A549 (cell line): ENCODE results near the gene EXT2. TPM values are rescaled to one million over a fixed set of nuclear protein-coding genes. Genes with fewer than 3 reads are reported as not detected.

ENCODE experiments used
- ATAC-seq, 2 experiments: fragments of 200-7000 bp in 1 of 2; fragments of >200 bp in 1 of 2; cut with Nextera tagmentation in 1 of 2; cut with Tn5 transposase in 1 of 2; 3 replicates each; pipeline versions ENCODE4 v1.8.0 to v1.9.1; 2018 to 2020; ENCODE audit warnings: mild to moderate bottlenecking in 1 of 2, moderate library complexity in 1 of 2
- CTCF ChIA-PET: fragments of 300-600 bp; sonication (Branson Sonifier 250); formaldehyde crosslinking; extraction: SDS; loops from one replicate; lab custom pipeline; 2021; ENCODE audit warnings: antibody characterized with exemption, inconsistent platforms; lab: Yijun Ruan, JAX
- POLR2A ChIA-PET: fragments of 350-600 bp; formaldehyde crosslinking; extraction: SDS; loops from one replicate; lab custom pipeline; 2021; ENCODE audit warnings: antibody characterized with exemption, inconsistent platforms; lab: Yijun Ruan, JAX
- DNase-seq, 2 experiments: peaks; one replicate each; pipeline versions ENCODE4 v3.0.0 to v3.0.0-alpha.2; 2011 to 2016; ENCODE audit warnings: low read depth in 1 of 2, low spot score in 1 of 2
- FAIRE-seq: peaks from 2 replicates; lab custom pipeline; 2011; peaks lifted over from hg19 to GRCh38; lab: Jason Lieb, UNC
- H3K27ac ChIP-seq, 2 experiments: fragments of >200 bp; sonication (Bioruptor Twin); formaldehyde crosslinking; 3 replicates each; pipeline ENCODE4 v1.5.1; 2016 to 2017
- H3K4me1 ChIP-seq: fragments of >200 bp; sonication (Bioruptor Twin); formaldehyde crosslinking; 3 replicates; pipeline ENCODE4 v1.6.1; 2016
- H3K4me2 ChIP-seq: fragments of >200 bp; sonication (Bioruptor Twin); formaldehyde crosslinking; 3 replicates; pipeline ENCODE4 v1.6.1; 2016
- H3K4me3 ChIP-seq: fragments of >200 bp; sonication (Bioruptor Twin); formaldehyde crosslinking; 3 replicates; pipeline ENCODE4 v1.5.1; 2016
- H3K9me3 ChIP-seq: fragments of >200 bp; sonication (Bioruptor Twin); formaldehyde crosslinking; 3 replicates; pipeline ENCODE4 v1.6.1; 2016
- BHLHE40 ChIP-seq: IDR thresholded peaks from 2 replicates; pipeline ENCODE4 v1.6.1; 2012; ENCODE audit warnings: low read depth, low read length, inconsistent platforms
- CBX2 ChIP-seq: fragments of 200-600 bp; sonication (generic); IDR thresholded peaks from 2 replicates; pipeline ENCODE4 v1.6.1; 2016; ENCODE audit warnings: low read depth, mild to moderate bottlenecking, borderline replicate concordance
- CBX8 ChIP-seq: fragments of 200-600 bp; sonication (generic); IDR thresholded peaks from 2 replicates; pipeline ENCODE4 v1.6.1; 2016
- CEBPB ChIP-seq, 2 experiments: fragments of >200 bp in 1 of 2; sonication (Bioruptor Twin) in 1 of 2; formaldehyde crosslinking in 1 of 2; IDR thresholded peaks; 2 replicates each; pipeline ENCODE4 v1.6.1; 2012 to 2016
- CHD2 ChIP-seq: fragments of 150-350 bp; IDR thresholded peaks from 2 replicates; pipeline ENCODE4 v1.6.1; 2014; ENCODE audit warnings: low read length; ENCODE audit not compliant: partially characterized antibody
- CHD4 ChIP-seq: fragments of 200-600 bp; sonication (generic); IDR thresholded peaks from 2 replicates; pipeline ENCODE4 v1.6.1; 2016; ENCODE audit warnings: antibody characterized with exemption, mild to moderate bottlenecking, borderline replicate concordance
- EHMT2 ChIP-seq: fragments of 200-600 bp; sonication (generic); IDR thresholded peaks from 2 replicates; pipeline ENCODE4 v1.6.1; 2016; ENCODE audit warnings: antibody characterized with exemption, low read depth, mild to moderate bottlenecking, moderate library complexity
- HOXB13 ChIP-seq: fragments of 250-450 bp; sonication (Bioruptor Pico); IDR thresholded peaks from 2 replicates; pipeline ENCODE4 v1.5.0; 2020; ENCODE audit warnings: low read depth, mild to moderate bottlenecking, moderate library complexity
- HOXB5 ChIP-seq: fragments of 250-450 bp; sonication (Bioruptor Pico); IDR thresholded peaks from 2 replicates; pipeline ENCODE4 v1.5.0; 2020; ENCODE audit warnings: mild to moderate bottlenecking, moderate library complexity
- JUN ChIP-seq, 2 experiments: fragments of >200 bp; sonication (Bioruptor Twin); formaldehyde crosslinking; IDR thresholded peaks; 2 replicates in 1 of 2; 3 replicates in 1 of 2; pipeline ENCODE4 v1.6.1; 2016 to 2017
- JUNB ChIP-seq: fragments of >200 bp; sonication (Bioruptor Twin); formaldehyde crosslinking; IDR thresholded peaks from 2 replicates; pipeline ENCODE4 v1.6.1; 2016
- KDM1A ChIP-seq: fragments of 200-600 bp; sonication (generic); IDR thresholded peaks from 2 replicates; pipeline ENCODE4 v1.6.1; 2016; ENCODE audit warnings: low read depth, mild to moderate bottlenecking
- MAZ ChIP-seq: fragments of 150-350 bp; IDR thresholded peaks from 2 replicates; pipeline ENCODE4 v1.6.1; 2014; ENCODE audit warnings: antibody characterized with exemption, low read depth, low read length, borderline replicate concordance
- NFE2L2 ChIP-seq: fragments of 150-350 bp; conservative IDR thresholded peaks from 2 replicates; pipeline ENCODE4 v1.6.1; 2014; ENCODE audit warnings: low read length
- NR3C1 ChIP-seq: fragments of >200 bp; sonication (Bioruptor Twin); formaldehyde crosslinking; IDR thresholded peaks from 3 replicates; pipeline ENCODE4 v1.6.1; 2017
- PHF8 ChIP-seq: fragments of 200-600 bp; sonication (generic); IDR thresholded peaks from 2 replicates; pipeline ENCODE4 v1.6.1; 2016; ENCODE audit warnings: low read depth, mild to moderate bottlenecking, antibody characterized with exemption, moderate library complexity, borderline replicate concordance
- POLR2AphosphoS2 ChIP-seq: conservative IDR thresholded peaks from 2 replicates; pipeline ENCODE4 v1.6.1; 2012; ENCODE audit warnings: low read length, improper control_type of control experiment, inconsistent platforms
- RAD21 ChIP-seq, 2 experiments: fragments of >200 bp in 1 of 2; sonication (Bioruptor Twin) in 1 of 2; formaldehyde crosslinking in 1 of 2; IDR thresholded peaks in 1 of 2; conservative IDR thresholded peaks in 1 of 2; 2 replicates in 1 of 2; 3 replicates in 1 of 2; pipeline ENCODE4 v1.6.1; 2012 to 2018; ENCODE audit warnings: inconsistent platforms in 1 of 2
- RCOR1 ChIP-seq: fragments of 150-350 bp; IDR thresholded peaks from 2 replicates; pipeline ENCODE4 v1.6.1; 2014; ENCODE audit warnings: antibody characterized with exemption, low read length, low read depth
- RNF2 ChIP-seq: fragments of 200-600 bp; sonication (generic); IDR thresholded peaks from 2 replicates; pipeline ENCODE4 v1.6.1; 2016; ENCODE audit warnings: low read depth, mild to moderate bottlenecking, antibody characterized with exemption, moderate library complexity, borderline replicate concordance
- SMC3 ChIP-seq: fragments of >200 bp; sonication (Bioruptor Twin); formaldehyde crosslinking; IDR thresholded peaks from 3 replicates; pipeline ENCODE4 v1.6.1; 2018; ENCODE audit warnings: inconsistent platforms
- SREBF2 ChIP-seq: fragments of 450-650 bp; IDR thresholded peaks from 2 replicates; pipeline ENCODE4 v1.6.1; 2014; ENCODE audit warnings: mild to moderate bottlenecking, moderate library complexity
- TP53 ChIP-seq: fragments of 250-450 bp; sonication (Bioruptor Pico); IDR thresholded peaks from 2 replicates; pipeline ENCODE4 v1.5.0; 2021; ENCODE audit warnings: mild to moderate bottlenecking, moderate library complexity
- ZFP36 ChIP-seq: fragments of 450-650 bp; IDR thresholded peaks from 2 replicates; pipeline ENCODE4 v1.6.1; 2014; ENCODE audit warnings: borderline replicate concordance; ENCODE audit not compliant: partially characterized antibody
- WGBS: methylation state at CpG from one replicate; pipeline ENCODE4 v1.1.6; 2017; ENCODE audit errors: missing lambda C conversion rate; 5-methylcytosine and 5-hydroxymethylcytosine counted together
- polyA plus RNA-seq, 4 experiments: library from polyadenylated mRNA; depleted of rRNA in 3 of 4; stranded (reverse); fragments of >200 nt; fragmentation: RNase III in 1 of 4; extraction: RNeasy Plus Mini Kit Qiagen cat#74134 plus additional on column Dnase treatment in 1 of 4; gene quantifications; 2 replicates in 3 of 4; 3 replicates in 1 of 4; pipeline ENCODE4 v1.2.3, GENCODE V29; 2011 to 2017
- TF ChIP-seq, protein P1 (sequence below): fragments of >200 bp; sonication (Bioruptor Twin); formaldehyde crosslinking; IDR thresholded peaks from 3 replicates; pipeline ENCODE4 v1.6.1; 2016
- TF ChIP-seq, protein P2 (sequence below): fragments of >200 bp; sonication (Bioruptor Twin); formaldehyde crosslinking; IDR thresholded peaks from 3 replicates; pipeline ENCODE4 v1.5.1; 2016

The EXT2 gene
- polyA plus RNA-seq, 2 of the 4 experiments (the other 2 are of a cell fraction), result 56.5 to 77.3 TPM

GRCh38 chr11:44094260-44094868 lies 1.1 kb upstream of the EXT2 start:
- H3K4me2 ChIP-seq, result no peak overlapping the region; the same call in 2 of the 3 replicates
- ATAC-seq, result peak; percentile 77 to 78
- H3K4me3 ChIP-seq, result no peak overlapping the region
- 30% methylated on average over 11 of the region's 11 CpGs for whole genome bisulfite sequencing
- TF ChIP-seq JUNB (no peak), CBX2 (no peak), NR3C1 (no peak), ZFP36 (no peak), SMC3 (peak; percentile 48), CBX8 (no peak), MAZ (no peak), JUN (IDR thresholded peaks at IDR 0.05) (no peak), RCOR1 (no peak), EHMT2 (no peak), HOXB5 (no peak), RNF2 (no peak), TP53 (CRISPR knock-in tag) (no peak), SREBF2 (no peak), PHF8 (no peak), RAD21 (conservative IDR thresholded peaks at IDR 0.05 in 1 of 2, IDR thresholded peaks at IDR 0.05 in 1 of 2) (peak; percentile 45 to 57; a peak in 4 of 5 replicates), POLR2AphosphoS2 (no peak), HOXB13 (no peak), CHD4 (no peak), CEBPB (IDR thresholded peaks at IDR 0.05) (no peak), CHD2 (no peak), BHLHE40 (no peak), KDM1A (no peak), NFE2L2 (no peak)
- TF ChIP-seq, protein P1, sequence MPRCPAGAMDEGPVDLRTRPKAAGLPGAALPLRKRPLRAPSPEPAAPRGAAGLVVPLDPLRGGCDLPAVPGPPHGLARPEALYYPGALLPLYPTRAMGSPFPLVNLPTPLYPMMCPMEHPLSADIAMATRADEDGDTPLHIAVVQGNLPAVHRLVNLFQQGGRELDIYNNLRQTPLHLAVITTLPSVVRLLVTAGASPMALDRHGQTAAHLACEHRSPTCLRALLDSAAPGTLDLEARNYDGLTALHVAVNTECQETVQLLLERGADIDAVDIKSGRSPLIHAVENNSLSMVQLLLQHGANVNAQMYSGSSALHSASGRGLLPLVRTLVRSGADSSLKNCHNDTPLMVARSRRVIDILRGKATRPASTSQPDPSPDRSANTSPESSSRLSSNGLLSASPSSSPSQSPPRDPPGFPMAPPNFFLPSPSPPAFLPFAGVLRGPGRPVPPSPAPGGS, result no peak
- TF ChIP-seq, protein P2, sequence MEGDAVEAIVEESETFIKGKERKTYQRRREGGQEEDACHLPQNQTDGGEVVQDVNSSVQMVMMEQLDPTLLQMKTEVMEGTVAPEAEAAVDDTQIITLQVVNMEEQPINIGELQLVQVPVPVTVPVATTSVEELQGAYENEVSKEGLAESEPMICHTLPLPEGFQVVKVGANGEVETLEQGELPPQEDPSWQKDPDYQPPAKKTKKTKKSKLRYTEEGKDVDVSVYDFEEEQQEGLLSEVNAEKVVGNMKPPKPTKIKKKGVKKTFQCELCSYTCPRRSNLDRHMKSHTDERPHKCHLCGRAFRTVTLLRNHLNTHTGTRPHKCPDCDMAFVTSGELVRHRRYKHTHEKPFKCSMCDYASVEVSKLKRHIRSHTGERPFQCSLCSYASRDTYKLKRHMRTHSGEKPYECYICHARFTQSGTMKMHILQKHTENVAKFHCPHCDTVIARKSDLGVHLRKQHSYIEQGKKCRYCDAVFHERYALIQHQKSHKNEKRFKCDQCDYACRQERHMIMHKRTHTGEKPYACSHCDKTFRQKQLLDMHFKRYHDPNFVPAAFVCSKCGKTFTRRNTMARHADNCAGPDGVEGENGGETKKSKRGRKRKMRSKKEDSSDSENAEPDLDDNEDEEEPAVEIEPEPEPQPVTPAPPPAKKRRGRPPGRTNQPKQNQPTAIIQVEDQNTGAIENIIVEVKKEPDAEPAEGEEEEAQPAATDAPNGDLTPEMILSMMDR, result peak; percentile 81
- TF ChIP-seq, all 56 proteins: peak for 3
- DNase-seq (peak; percentile 82 to 87), FAIRE-seq (no peak)
- POLR2A ChIA-PET, result interaction anchor here (1.0 kb wide), 1 partner anchor 28 kb away, joined by 5 read pairs; the partner anchor contains the start of gene ACCS
- H3K27ac ChIP-seq, result no peak overlapping the region
- H3K4me1 ChIP-seq, result peaks cover 13% of the 10 kb centered on the region
- no peaks in the 10 kb centered on the region for H3K9me3 ChIP-seq
- CTCF ChIA-PET, result interaction anchor here (0.6 to 6.2 kb wide), 36 partner anchors 11 to 638 kb away, joined by 3 to 79 read pairs (median 5); partner anchors contain the start of gene ACCS
